Measurements from ENCODE around the gene C1orf226.

DNA sequence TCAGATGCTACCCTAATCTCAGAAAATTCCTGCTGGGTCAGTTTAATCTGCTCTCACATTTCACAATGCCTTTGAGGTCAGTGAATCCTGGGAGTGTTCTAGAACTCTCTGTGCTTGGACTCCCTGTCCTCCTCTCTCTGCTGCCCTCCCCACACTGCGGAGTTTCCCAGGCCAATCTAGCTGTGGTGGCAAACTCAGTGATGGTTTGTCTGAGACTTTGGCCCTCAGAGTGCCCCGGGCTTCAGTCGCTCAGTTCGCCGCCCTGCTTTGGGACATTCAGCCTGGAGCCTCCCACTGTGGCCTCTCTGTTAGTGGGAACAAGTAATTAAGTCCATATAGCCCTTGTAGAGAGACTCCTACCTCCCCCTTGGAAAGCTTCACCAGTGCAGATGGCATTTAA is 7.1 kb downstream of the C1orf226 start:
- TF ChIP-seq, protein P1, sequence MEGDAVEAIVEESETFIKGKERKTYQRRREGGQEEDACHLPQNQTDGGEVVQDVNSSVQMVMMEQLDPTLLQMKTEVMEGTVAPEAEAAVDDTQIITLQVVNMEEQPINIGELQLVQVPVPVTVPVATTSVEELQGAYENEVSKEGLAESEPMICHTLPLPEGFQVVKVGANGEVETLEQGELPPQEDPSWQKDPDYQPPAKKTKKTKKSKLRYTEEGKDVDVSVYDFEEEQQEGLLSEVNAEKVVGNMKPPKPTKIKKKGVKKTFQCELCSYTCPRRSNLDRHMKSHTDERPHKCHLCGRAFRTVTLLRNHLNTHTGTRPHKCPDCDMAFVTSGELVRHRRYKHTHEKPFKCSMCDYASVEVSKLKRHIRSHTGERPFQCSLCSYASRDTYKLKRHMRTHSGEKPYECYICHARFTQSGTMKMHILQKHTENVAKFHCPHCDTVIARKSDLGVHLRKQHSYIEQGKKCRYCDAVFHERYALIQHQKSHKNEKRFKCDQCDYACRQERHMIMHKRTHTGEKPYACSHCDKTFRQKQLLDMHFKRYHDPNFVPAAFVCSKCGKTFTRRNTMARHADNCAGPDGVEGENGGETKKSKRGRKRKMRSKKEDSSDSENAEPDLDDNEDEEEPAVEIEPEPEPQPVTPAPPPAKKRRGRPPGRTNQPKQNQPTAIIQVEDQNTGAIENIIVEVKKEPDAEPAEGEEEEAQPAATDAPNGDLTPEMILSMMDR (IDR thresholded peaks at IDR 0.05 in 4 of 5, conservative IDR thresholded peaks at IDR 0.05 in 1 of 5), result no peak
- TF ChIP-seq POLR2A (IDR thresholded peaks at IDR 0.05), result no peak

Data from gastrocnemius medialis (tissue), 4 donors.